Panc1 (cell line): ENCODE data around the gene ONECUT3. TPM values are rescaled to one million over a fixed set of nuclear protein-coding genes. Genes with fewer than 3 reads are reported as not detected.

ENCODE experiments used
- ATAC-seq: fragments of 200-7000 bp; cut with Tn5 transposase; 2 replicates; pipeline ENCODE4 v1.9.1; 2020; ENCODE audit warnings: mild to moderate bottlenecking, moderate library complexity
- BruUV-seq: library from RNA; stranded (reverse); fragments of 400-500 nt; replicated peaks from 2 replicates; lab custom pipeline; 2021; lab: Mats Ljungman, UMichigan
- CTCF ChIA-PET: fragments of 300-600 bp; sonication (Branson Sonifier 250); formaldehyde crosslinking; loops from one replicate; lab custom pipeline; 2022; ENCODE audit warnings: antibody characterized with exemption; lab: Charles Lee
- POLR2A ChIA-PET: fragments of 300-600 bp; sonication (Branson Sonifier 250); formaldehyde crosslinking; loops from one replicate; lab custom pipeline; 2022; ENCODE audit warnings: antibody characterized with exemption; lab: Charles Lee
- DNase-seq: peaks from one replicate; pipeline ENCODE4 v3.0.0-alpha.2; 2010; ENCODE audit warnings: low read depth, low spot score
- H3K27ac ChIP-seq: 2 replicates; pipeline ENCODE4 v1.5.1; 2011; ENCODE audit warnings: mild to moderate bottlenecking, low read length, inconsistent platforms
- H3K27me3 ChIP-seq: fragments of 200-500 bp; sonication (Bioruptor generic); 2 replicates; pipeline ENCODE4 v1.6.0; 2014; ENCODE audit warnings: low read length, inconsistent platforms; ENCODE audit not compliant: control insufficient read depth, insufficient read depth
- H3K36me3 ChIP-seq: fragments of 200-500 bp; sonication (Bioruptor generic); 2 replicates; pipeline ENCODE4 v1.5.1; 2014; ENCODE audit warnings: inconsistent platforms, mild to moderate bottlenecking, low read length, moderate library complexity; ENCODE audit not compliant: control insufficient read depth, insufficient read depth
- H3K4me1 ChIP-seq: 2 replicates; pipeline ENCODE4 v1.5.1; 2011; ENCODE audit warnings: inconsistent platforms, mild to moderate bottlenecking, low read length, moderate library complexity; ENCODE audit not compliant: control insufficient read depth, insufficient read depth
- H3K4me3 ChIP-seq, 2 experiments: 2 replicates each; pipeline ENCODE4 v1.5.1; 2011 to 2012; ENCODE audit warnings: low read depth in 2 of 2, low read length in 2 of 2, mild to moderate bottlenecking in 2 of 2, inconsistent platforms in 1 of 2, moderate library complexity in 1 of 2
- H3K9me3 ChIP-seq: fragments of 200-500 bp; sonication (Bioruptor generic); 2 replicates; pipeline ENCODE4 v1.5.1; 2014; ENCODE audit warnings: low read depth, mild to moderate bottlenecking, inconsistent platforms, low read length, moderate library complexity; ENCODE audit not compliant: control insufficient read depth, insufficient read depth
- CTCF ChIP-seq: fragments of 450-650 bp; IDR thresholded peaks from 2 replicates; pipeline ENCODE4 v1.5.1; 2017; ENCODE audit warnings: mild to moderate bottlenecking
- POLR2AphosphoS5 ChIP-seq: IDR thresholded peaks from 2 replicates; pipeline ENCODE4 v1.6.1; 2012; ENCODE audit warnings: mild to moderate bottlenecking, low read depth, low read length, moderate library complexity
- REST ChIP-seq, 2 experiments: IDR thresholded peaks; 2 replicates each; pipeline ENCODE4 v1.6.1; 2011 to 2012; ENCODE audit warnings: low read depth in 2 of 2, control low read depth in 1 of 2, low read length in 1 of 2, mild to moderate bottlenecking in 1 of 2, moderate library complexity in 1 of 2; ENCODE audit not compliant: insufficient read depth in 1 of 2
- SIN3A ChIP-seq: IDR thresholded peaks from 2 replicates; pipeline ENCODE4 v1.6.1; 2012; ENCODE audit warnings: low read depth, mild to moderate bottlenecking, low read length, moderate library complexity, borderline replicate concordance; ENCODE audit not compliant: insufficient read depth
- TCF7L2 ChIP-seq: IDR thresholded peaks from 2 replicates; pipeline ENCODE4 v1.6.1; 2011; ENCODE audit warnings: mild to moderate bottlenecking, low read depth, low read length, inconsistent platforms
- in situ Hi-C: cut with HindIII; loops from 2 replicates; pipeline ENCODE4 v1.10.0; 2016; ENCODE audit warnings: low sequenced_read_pairs, low pct_unique_long_range_greater_than_20kb
- intact Hi-C: fragments of 100-400 bp; cut with micrococcal nuclease; formaldehyde crosslinking; loops from one replicate; pipeline ENCODE4 v1.10.0; 2022; ENCODE audit not compliant: unreplicated experiment
- total RNA-seq: library from RNA; stranded (reverse); gene quantifications from one replicate; pipeline ENCODE4 v1.2.1, GENCODE V29; 2021; ENCODE audit not compliant: unreplicated experiment

ONECUT3 gene
- total RNA-seq, 1 experiment from 2014 or later: 16.5 TPM

- CTCF ChIA-PET: no interaction called here
These were observed 52.3 kb downstream of the ONECUT3 start for GRCh38 chr19:1805401-1806183.

More at GRCh38 chr19:1805401-1806183, 52.3 kb downstream of the ONECUT3 start:
- Histone ChIP-seq H3K27me3 (no peaks in the 10 kb centered on the region), H3K27ac (no peak overlapping the region), H3K9me3 (no peaks in the 10 kb centered on the region), H3K4me1 (peaks cover under 1% of the 10 kb centered on the region; the same call in 1 of the 2 replicates), H3K36me3 (no peaks in the 10 kb centered on the region), H3K4me3 (no peak overlapping the region)
- TF ChIP-seq CTCF (no peak), POLR2AphosphoS5 (no peak), SIN3A (no peak), TCF7L2 (no peak), REST (IDR thresholded peaks at IDR 0.05; ENCODE audit: insufficient read depth in 1 of 2, low read depth in 2 of 2, low read length in 1 of 2) (no peak)
- DNase-seq (no peak), ATAC-seq (no peak)
- BruUV-seq: no TSS peak
- in situ Hi-C loops (no loop called here), intact Hi-C loops (no loop called here)
- POLR2A ChIA-PET: no interaction called here
